ENCODE measurements around the gene FAM98A. TPM values are rescaled to one million over a fixed set of nuclear protein-coding genes. Genes with fewer than 3 reads are reported as not detected.

The FAM98A gene
- total RNA-seq, 6 experiments from 2014 or later, result 19.8 to 118 (median 28.0) TPM

- DNase-seq (no peak), ATAC-seq (no peak)
- H3K36me3 ChIP-seq, result no peaks in the 10 kb centered on the region
- H3K9me3 ChIP-seq, result no peaks in the 10 kb centered on the region
- no CpG with 5 or more reads among the region's 1 CpG for WGBS (ENCODE audit: insufficient coverage, low coverage, low lambda C conversion rate, missing lambda C conversion rate)
- intact Hi-C loops (cut with DNase I), result no loop called here
- H3K27ac ChIP-seq, result no peak overlapping the region
- H3K4me3 ChIP-seq, result no peak overlapping the region
- H3K27me3 ChIP-seq, result no peaks in the 10 kb centered on the region
- H3K4me1 ChIP-seq, result no peaks in the 10 kb centered on the region
- TF ChIP-seq, protein P1, sequence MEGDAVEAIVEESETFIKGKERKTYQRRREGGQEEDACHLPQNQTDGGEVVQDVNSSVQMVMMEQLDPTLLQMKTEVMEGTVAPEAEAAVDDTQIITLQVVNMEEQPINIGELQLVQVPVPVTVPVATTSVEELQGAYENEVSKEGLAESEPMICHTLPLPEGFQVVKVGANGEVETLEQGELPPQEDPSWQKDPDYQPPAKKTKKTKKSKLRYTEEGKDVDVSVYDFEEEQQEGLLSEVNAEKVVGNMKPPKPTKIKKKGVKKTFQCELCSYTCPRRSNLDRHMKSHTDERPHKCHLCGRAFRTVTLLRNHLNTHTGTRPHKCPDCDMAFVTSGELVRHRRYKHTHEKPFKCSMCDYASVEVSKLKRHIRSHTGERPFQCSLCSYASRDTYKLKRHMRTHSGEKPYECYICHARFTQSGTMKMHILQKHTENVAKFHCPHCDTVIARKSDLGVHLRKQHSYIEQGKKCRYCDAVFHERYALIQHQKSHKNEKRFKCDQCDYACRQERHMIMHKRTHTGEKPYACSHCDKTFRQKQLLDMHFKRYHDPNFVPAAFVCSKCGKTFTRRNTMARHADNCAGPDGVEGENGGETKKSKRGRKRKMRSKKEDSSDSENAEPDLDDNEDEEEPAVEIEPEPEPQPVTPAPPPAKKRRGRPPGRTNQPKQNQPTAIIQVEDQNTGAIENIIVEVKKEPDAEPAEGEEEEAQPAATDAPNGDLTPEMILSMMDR (IDR thresholded peaks at IDR 0.05), result no peak
- no peak for TF ChIP-seq POLR2A (IDR thresholded peaks at IDR 0.05)
Measured at GRCh38 chr2:33619028-33619427, 19.9 kb upstream of the FAM98A start.

DNA sequence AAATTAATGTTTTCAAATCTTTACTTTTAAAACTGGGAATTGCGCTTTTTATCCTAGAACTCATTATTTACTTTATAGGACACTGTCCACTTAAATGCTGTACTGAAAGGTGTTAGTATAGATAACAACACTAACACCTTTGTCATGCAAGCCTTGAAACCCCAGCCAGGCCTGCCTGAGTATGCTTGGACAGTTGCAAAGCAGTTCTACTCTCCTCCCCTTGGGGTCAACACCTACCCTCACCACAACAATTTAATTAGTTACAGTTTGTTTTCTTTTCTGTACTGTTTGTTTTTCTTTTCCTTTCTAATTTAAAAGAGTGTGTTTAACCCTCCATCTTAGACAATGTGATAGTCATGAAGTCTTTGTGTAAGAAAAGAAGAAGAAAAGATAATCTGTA, 18.9 kb upstream of the FAM98A start:
- no peak overlapping the region for H3K27ac ChIP-seq
- TF ChIP-seq, protein P1 (IDR thresholded peaks at IDR 0.05), result no peak
- TF ChIP-seq POLR2A (IDR thresholded peaks at IDR 0.05), result no peak

GRCh38 chr2:33617401-33617800, 18.3 kb upstream of the FAM98A start:
- DNase-seq, result no peak
- H3K27ac ChIP-seq, result no peak overlapping the region
- no peak for ATAC-seq
- H3K9me3 ChIP-seq, result no peaks in the 10 kb centered on the region
- no peak overlapping the region for H3K4me3 ChIP-seq
- TF ChIP-seq, protein P1 (IDR thresholded peaks at IDR 0.05), result no peak
- no peak for TF ChIP-seq POLR2A (IDR thresholded peaks at IDR 0.05)
- no peaks in the 10 kb centered on the region for H3K36me3 ChIP-seq
- WGBS (ENCODE audit: insufficient coverage, low coverage, low lambda C conversion rate, missing lambda C conversion rate), result 75% methylated on average over 1 of the region's 2 CpGs
- no peaks in the 10 kb centered on the region for H3K4me1 ChIP-seq
- intact Hi-C loops (cut with DNase I), result no loop called here
- H3K27me3 ChIP-seq, result no peaks in the 10 kb centered on the region

More for the DNA sequence above, 18.9 kb upstream of the FAM98A start:
- H3K9me3 ChIP-seq, result no peaks in the 10 kb centered on the region
- H3K36me3 ChIP-seq, result no peaks in the 10 kb centered on the region
- 82% methylated on average over 1 of the region's 1 CpG for WGBS (ENCODE audit: insufficient coverage, low coverage, low lambda C conversion rate, missing lambda C conversion rate)
- ATAC-seq (no peak), DNase-seq (no peak)
- intact Hi-C loops (cut with DNase I), result no loop called here
- H3K4me1 ChIP-seq, result no peaks in the 10 kb centered on the region
- no peaks in the 10 kb centered on the region for H3K27me3 ChIP-seq
- no peak overlapping the region for H3K4me3 ChIP-seq

DNA sequence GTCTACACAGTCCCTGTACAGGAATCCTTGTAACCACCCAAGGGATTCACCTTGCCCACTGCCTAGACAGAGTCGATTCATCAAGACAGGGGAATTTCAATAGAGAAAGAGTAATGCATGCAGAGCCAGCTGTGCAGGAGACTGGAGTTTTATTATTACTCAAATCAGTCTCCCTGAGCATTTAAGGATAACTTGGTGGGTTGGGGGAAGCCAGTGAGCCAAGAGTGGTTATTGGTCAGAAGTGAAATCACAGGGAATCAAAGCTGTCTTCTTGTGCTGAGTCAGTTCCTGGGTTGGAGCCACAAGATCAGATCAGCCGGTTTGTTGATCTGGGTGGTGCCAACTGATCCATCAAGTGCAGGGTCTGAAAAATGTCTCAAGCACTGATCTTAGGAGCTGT, 17.8 kb upstream of the FAM98A start:
- intact Hi-C loops (cut with DNase I), result no loop called here
- no peak overlapping the region for H3K27ac ChIP-seq
- H3K4me1 ChIP-seq, result no peaks in the 10 kb centered on the region
- ATAC-seq (no peak), DNase-seq (no peak)
- no peaks in the 10 kb centered on the region for H3K9me3 ChIP-seq
- no peaks in the 10 kb centered on the region for H3K36me3 ChIP-seq
- H3K4me3 ChIP-seq, result no peak overlapping the region
- WGBS (ENCODE audit: insufficient coverage, low coverage, low lambda C conversion rate, missing lambda C conversion rate), result 67% methylated on average over 1 of the region's 2 CpGs
- no peak for TF ChIP-seq POLR2A (IDR thresholded peaks at IDR 0.05)
- TF ChIP-seq, protein P1 (IDR thresholded peaks at IDR 0.05), result no peak
- no peaks in the 10 kb centered on the region for H3K27me3 ChIP-seq

DNA sequence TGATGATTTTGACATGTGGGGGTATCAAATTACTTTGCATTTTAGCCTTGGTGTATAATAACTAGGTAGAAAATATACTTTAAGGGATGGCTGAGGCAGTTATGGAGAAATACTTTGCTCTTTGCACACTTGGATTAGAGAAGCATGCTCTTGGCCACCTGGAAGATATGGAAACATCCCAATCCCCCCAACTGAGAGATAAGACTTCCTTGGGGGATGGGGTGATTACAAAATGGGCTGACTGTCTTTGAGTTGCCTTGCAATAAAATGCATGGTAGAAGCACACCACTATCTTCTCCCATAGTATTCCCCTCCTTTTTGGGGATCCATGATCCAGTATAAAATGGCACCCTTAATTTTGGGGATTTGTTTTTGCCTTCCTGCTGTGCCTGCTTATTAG, 15.1 kb upstream of the FAM98A start:
- Histone ChIP-seq H3K27me3 (no peaks in the 10 kb centered on the region), H3K27ac (no peak overlapping the region), H3K9me3 (no peaks in the 10 kb centered on the region), H3K4me3 (no peak overlapping the region), H3K4me1 (no peaks in the 10 kb centered on the region), H3K36me3 (no peaks in the 10 kb centered on the region)
- DNase-seq (no peak), ATAC-seq (no peak)
- intact Hi-C loops (cut with DNase I), result no loop called here
- TF ChIP-seq POLR2A (IDR thresholded peaks at IDR 0.05), result no peak
- TF ChIP-seq, protein P1 (IDR thresholded peaks at IDR 0.05), result no peak

Measured in right lobe of liver (tissue), 6 donors.